ENCODE measurements around the gene SHISA4. TPM values are rescaled to one million over a fixed set of nuclear protein-coding genes. Genes with fewer than 3 reads are reported as not detected.
"Not testable (repeated sequence)": the region's sequence is repeated elsewhere in the genome, so short reads cannot be mapped to it uniquely, and the experiment has no call there.

SHISA4 gene
- total RNA-seq, 1 experiment from 2014 or later = 12.1 TPM

DNA sequence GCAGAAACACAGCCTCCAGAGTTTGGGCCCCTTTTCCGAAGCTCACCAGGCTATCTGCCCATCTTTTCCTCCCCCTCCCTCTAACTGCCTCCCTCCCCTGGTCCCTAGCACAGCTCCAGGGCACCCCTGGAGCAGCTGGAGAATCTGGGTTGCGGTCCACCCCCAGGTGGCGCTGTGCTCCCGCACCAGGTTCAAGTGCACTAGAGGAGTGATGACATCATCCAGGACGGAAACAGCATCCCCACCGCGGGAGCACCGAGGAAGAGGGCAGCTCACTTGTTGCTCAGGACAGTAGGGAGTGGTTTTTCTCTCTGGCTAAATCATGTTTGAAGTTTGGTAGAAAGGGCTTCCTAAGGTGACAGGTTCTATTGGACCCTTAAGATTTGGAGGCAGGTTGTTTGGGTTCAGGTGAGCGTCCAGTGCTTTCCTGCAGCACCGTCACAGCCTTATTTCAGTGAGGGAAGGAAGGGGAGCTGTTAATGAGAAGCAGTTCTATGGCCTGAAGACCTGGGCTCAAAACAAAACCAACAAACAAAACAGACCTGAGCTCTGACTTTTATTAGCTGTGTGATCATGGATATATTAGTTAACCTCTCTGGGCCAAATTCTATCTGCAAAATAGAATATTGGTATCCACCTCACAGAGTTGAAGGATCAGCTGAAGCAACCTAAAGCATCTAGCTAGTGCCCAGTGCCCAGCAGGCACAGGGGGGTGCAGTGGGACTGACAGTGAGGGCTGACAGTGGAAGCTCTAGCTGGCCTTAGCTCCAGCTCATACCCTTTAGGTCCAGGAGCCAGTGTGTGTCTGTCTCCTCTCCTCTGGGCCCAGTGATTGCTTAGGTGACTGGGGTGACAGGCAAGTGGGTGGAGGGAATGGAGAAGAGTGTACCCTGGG, 7.5 kb downstream of the SHISA4 start:
- DNase-seq (ENCODE audit: extremely low read depth, low read depth) = peak; percentile 92

DNA sequence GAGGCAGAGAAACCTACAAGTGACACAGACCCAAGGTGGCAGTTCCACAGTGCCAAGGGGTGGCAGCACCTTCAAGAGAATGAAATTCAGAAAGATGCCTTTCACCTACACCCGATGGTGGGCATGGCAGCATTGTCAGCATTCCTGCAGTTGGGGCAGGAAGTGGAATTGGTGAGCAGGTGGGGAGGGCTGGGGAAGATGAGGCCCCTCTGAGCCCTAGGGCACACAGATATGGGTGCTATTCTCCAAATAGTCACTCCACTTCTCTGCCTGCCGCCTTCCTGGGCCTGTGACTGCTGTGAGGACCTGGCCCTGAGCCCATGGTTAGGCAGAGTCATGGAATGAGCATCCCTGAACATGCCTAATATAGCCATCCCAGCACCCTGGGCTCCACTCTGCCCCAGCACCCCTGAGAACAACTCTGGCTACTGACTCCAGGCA, 8.3 kb downstream of the SHISA4 start:
- DNase-seq (ENCODE audit: extremely low read depth, low read depth) = no peak

- no peak for DNase-seq (ENCODE audit: extremely low read depth, low read depth)
These were observed 9.7 kb downstream of the SHISA4 start for GRCh38 chr1:201898240-201898894.

DNA sequence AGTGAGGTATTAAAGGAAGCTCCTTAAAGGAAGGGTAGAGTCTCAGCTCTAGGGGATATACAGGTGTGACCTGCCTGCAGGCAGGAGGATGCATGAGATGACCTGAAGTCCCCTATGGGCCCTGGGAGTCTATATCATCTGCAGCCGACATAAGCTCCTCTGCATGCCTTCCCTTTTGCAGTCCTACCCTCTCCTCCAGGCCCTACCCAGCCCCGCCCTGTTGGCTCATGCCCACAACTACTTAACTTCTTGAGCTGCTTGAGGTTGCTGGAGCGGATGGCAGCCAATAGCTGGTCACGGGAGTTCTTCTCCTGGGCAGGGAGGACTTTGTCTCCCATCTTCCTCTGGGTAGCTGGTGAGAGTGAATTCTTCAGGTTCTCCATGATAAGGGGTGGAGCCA, 10.3 kb downstream of the SHISA4 start:
- DNase-seq (ENCODE audit: extremely low read depth, low read depth) = no peak

GRCh38 chr1:201899683-201900429, 11.2 kb downstream of the SHISA4 start:
- no peak for DNase-seq (ENCODE audit: extremely low read depth, low read depth)

GRCh38 chr1:201900476-201900875, 11.8 kb downstream of the SHISA4 start:
- DNase-seq (ENCODE audit: extremely low read depth, low read depth) = no peak

GRCh38 chr1:201901036-201901435, 12.3 kb downstream of the SHISA4 start:
- DNase-seq (ENCODE audit: extremely low read depth, low read depth) = not testable (repeated sequence)

DNA sequence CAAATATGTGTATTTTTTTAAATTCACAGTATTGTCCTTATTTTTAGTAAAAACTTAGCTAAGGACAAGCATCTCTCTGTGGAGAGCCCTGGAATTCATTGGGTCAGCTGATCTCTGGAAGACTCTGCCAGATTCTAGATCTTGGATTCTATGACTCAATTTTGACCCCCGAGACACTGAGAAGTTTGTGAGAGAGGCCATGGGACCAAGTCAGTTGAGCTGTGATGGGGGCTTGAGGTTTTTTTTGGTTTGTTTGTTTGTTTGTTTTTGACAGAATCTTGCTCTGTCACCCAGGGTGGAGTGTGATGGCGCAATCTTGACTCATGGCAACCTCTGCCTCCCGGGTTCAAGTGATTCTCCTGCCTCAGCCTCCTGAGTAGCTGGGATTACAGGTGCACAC, 13.5 kb downstream of the SHISA4 start:
- DNase-seq (ENCODE audit: extremely low read depth, low read depth) = no peak

GRCh38 chr1:201903135-201903534, 14.4 kb downstream of the SHISA4 start:
- DNase-seq (ENCODE audit: extremely low read depth, low read depth) = no peak

DNA sequence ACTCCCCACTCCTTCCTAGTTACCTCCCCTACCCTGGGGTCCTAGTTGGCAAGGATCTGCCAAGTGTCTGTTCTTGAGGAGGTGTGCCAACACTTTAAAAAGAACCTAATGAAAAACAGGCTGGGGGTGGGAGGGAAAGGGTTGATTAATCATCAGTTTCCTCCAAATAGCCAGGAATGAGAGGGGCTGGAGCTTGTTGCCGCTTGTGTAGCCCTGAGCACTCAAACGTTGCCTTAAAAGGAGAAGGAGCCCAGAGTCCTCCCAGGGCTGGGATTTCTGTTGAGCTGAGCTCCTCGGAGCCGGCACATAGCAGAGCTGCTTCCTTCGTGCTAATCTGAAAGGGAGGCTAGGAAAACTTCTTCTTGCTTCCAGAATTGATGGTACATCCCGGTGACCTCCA, 15.9 kb downstream of the SHISA4 start:
- DNase-seq (ENCODE audit: extremely low read depth, low read depth) = no peak

GRCh38 chr1:201905234-201905890, 16.7 kb downstream of the SHISA4 start:
- DNase-seq (ENCODE audit: extremely low read depth, low read depth) = no peak

GRCh38 chr1:201906336-201906735, 17.6 kb downstream of the SHISA4 start:
- DNase-seq (ENCODE audit: extremely low read depth, low read depth) = no peak

- no peak for DNase-seq (ENCODE audit: extremely low read depth, low read depth)
These were observed 18.9 kb downstream of the SHISA4 start for GRCh38 chr1:201907621-201908020.

DNA sequence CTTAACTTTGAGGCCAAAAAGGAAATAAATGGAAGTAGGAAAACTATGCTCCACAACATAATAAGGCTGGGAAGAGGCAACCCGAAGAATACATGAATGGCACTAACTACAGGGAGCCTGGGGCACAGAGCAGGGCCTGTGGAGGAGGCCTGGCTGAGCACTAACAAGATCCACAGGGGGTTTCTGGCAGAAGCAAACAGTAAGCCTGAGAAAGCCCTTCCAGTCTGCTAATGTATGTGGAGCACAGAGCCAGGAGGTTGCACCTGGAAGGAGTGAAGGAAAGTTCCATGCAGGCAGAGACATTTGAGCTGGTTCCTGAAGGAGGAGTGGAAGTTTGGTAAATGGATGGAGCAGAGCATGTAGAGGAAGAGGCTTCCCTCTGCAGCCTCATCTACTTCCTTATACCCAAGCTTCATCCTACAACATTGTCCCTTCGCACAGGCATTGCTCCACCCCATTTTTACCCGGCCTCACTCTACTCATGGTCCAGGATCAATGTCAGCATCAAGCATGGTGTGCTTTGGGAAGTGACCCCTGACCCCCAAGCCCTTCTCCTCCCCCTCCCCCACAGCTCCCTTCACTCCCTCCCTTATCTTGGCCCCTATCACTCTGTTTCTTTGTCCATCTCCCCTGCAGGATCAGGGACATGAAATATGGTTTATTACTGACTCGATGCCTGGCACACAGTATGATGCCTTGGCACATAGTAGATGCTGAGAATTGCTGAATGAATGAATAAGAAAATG, 23.3 kb downstream of the SHISA4 start:
- DNase-seq (ENCODE audit: extremely low read depth, low read depth) = no peak

- DNase-seq (ENCODE audit: extremely low read depth, low read depth) = no peak
These were observed 24.1 kb downstream of the SHISA4 start for GRCh38 chr1:201912832-201913231.

- DNase-seq (ENCODE audit: extremely low read depth, low read depth) = no peak
These were observed 25.9 kb downstream of the SHISA4 start for GRCh38 chr1:201914456-201915235.

DNA sequence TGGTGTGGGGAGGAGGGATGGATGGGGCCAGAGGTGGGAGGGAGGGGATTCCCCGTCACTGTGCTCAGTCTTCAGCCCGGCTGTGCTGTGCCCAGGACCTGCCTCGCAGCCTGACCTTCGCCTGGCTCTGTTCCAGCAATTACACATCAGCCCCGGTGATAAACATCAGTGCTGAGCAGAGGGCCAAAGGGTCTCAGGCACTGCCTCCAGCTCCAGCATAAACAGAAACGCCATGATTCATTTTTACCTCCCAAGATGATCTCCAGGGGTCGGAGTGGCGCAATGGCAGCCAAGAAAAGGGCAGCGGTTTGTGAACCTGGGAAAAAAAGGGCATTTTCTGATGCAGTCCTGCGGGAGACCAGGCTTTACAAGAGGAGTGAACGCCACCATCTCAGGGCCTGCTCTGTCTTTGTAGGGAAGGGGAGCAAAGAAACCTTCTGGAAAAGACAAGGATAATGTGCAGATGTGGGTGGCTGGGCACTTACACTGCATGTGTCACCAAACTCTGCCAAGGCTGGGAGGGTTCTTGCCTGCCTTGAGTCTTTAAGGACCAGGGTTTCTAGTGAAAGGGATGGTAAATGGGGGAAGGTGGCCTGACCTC, 28.1 kb downstream of the SHISA4 start:
- peak; percentile 11 for DNase-seq (ENCODE audit: extremely low read depth, low read depth)

DNA sequence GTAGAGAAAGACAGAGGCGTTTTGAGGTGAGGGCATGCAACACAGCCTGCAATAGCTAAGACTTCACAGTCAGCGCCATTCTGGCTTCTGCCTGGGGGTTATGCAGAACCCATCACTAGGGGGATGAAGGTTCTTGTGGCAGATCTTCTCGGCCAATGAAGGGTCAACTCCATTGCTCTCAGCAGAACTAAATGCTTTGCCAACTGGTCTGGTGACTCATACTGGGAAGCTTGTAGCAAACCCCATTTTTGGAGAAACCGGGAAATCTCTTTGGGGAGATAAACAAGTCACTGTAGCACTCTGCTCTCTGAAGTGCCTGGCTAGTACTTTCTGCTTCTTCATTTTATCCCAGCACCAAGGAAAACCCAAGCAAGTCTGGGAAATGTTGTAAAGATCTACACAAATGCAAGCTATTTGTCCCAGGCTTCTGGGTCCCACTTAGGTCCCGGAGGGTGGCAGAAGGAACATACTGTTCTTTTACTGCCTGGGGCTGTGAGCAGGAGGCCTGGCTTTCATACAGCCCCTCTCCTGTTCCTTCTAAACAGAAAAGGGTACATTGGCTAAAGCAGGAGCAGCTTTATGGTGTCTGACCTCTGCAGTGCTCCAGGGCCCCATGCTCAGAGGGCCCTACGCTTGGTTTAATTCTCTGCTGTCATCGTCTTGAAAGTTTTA, 28.8 kb downstream of the SHISA4 start:
- no peak for DNase-seq (ENCODE audit: extremely low read depth, low read depth)
